GM18861 (cell line): ENCODE measurements around the gene CUEDC2.

Experiments used
- ATAC-seq: cut with Tn5 transposase; IDR thresholded peaks from one replicate; pipeline ENCODE4 v1.9.1; 2021; ENCODE audit not compliant: unreplicated experiment

The CUEDC2 gene

DNA sequence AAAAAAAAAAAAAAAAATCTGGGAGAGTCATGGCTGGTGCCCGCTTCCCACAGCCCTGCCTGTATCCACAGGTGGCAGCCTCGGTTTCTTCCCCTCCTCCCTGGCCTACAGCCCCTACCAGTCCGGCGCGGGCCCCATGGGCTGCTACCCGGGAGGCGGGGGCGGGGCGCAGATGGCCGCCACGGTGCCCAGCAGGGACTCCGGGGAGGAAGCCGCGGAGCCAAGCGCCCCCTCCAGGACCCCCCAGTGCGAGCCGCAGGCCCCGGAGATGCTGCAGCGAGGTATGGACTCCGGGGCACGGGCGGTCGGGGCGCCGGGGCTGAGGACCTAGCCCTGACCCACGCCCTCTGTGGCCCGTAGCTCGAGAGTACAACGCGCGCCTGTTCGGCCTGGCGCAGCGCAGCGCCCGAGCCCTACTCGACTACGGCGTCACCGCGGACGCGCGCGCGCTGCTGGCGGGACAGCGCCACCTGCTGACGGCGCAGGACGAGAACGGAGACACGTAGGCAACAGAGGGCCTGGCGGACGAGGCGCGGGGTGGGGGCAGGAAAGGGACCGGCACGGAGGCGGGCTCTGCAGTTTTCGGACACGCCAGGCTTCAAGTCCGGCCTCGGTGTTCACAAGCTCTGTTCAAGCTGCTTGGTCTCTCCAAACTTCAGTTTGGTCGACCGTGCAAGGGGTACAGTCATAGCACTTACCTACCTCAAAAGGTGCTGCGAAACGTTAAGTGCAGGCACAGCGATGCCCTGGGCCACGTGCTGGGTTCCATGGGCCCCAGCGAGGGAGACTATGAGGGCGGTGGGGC is 33.0 kb downstream of the CUEDC2 start:
- ATAC-seq, result peak; percentile 34

- ATAC-seq, result no peak
These were observed 34.0 kb downstream of the CUEDC2 start for GRCh38 chr10:102398172-102399020.

DNA sequence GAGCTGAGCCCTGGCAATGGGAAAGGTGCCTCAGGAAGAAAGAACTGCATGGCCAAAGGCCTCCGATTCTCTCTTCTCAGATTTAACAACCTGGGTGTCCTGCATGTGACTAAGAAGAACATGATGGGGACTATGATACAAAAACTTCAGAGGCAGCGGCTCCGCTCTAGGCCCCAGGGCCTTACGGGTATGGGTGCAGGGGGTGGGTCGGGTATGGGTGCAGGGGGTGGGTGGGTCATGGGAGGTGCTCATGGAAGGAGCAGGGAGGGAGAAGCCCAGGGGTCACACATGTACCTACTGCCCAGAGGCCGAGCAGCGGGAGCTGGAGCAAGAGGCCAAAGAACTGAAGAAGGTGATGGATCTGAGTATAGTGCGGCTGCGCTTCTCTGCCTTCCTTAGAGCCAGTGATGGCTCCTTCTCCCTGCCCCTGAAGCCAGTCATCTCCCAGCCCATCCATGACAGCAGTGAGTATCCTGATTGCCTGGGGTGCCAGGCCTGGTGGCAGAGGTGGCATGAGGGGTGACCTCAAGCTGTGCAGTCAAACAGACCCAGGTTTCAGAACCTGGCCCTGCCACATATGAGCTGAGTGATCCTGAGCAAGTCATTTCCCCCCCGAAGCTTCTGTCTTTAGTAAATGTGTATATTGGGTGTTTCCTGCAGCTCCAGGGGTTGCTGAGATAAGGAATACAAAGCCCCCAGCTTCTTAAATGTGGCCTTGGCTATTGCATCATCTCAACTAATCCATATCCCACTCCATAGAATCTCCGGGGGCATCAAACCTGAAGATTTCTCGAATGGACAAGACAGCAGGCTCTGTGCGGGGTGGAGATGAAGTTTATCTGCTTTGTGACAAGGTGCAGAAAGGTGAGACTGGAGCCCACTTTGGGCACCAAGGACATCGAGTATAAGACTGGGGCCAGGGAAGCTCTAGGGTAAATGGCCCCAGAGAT is 34.9 kb downstream of the CUEDC2 start:
- no peak for ATAC-seq

GRCh38 chr10:102396730-102397151 is 35.6 kb downstream of the CUEDC2 start:
- ATAC-seq, result no peak

- no peak for ATAC-seq
These were observed 36.1 kb downstream of the CUEDC2 start for GRCh38 chr10:102396317-102396650.

DNA sequence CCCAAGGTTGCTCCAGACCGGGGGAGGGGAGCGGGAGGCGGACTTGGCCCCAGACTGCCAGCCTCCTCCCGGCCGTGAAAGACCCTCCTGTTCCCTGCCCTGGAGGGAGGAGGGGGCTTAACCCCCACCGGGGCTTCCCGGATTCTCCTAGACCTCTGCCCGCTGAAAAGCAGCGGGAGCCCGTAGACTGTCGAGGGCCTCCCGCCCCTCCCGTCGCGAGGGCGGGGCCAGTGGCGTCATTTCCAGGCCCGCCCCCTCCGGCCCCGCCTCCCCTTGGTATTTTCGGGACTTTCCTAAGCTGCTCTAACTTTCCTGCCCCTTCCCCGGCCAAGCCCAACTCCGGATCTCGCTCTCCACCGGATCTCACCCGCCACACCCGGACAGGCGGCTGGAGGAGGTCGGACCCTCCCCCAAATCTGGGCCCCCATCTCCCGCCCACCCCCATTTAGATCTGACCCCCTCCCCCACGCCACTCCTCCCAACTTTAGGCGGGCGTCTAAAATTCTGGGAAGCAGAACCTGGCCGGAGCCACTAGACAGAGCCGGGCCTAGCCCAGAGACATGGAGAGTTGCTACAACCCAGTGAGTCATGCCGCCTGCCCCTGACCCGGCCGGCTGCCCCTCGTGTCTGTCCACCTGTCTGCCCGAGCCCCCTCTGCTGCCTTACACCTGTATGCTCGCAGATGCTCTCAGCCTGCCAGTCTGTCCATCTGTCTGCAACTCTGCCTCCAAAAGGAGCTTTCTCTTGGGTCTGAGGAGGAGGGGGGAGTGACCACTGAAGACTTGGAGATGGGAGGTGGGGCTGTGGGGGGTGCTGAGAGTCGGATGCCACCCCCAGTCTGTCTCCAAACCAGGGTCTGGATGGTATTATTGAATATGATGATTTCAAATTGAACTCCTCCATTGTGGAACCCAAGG is 36.7 kb downstream of the CUEDC2 start, which contains the start of gene NFKB2:
TSS of gene NFKB2 (plus strand) at position 306 of the 917 bp plus-strand sequence. CDS start at position 561, 255 bp downstream.
- no peak for ATAC-seq

- no peak for ATAC-seq
These were observed 37.5 kb downstream of the CUEDC2 start for GRCh38 chr10:102394801-102395399.

GRCh38 chr10:102394079-102394800 is 38.1 kb downstream of the CUEDC2 start:
- peak; percentile 77 for ATAC-seq

DNA sequence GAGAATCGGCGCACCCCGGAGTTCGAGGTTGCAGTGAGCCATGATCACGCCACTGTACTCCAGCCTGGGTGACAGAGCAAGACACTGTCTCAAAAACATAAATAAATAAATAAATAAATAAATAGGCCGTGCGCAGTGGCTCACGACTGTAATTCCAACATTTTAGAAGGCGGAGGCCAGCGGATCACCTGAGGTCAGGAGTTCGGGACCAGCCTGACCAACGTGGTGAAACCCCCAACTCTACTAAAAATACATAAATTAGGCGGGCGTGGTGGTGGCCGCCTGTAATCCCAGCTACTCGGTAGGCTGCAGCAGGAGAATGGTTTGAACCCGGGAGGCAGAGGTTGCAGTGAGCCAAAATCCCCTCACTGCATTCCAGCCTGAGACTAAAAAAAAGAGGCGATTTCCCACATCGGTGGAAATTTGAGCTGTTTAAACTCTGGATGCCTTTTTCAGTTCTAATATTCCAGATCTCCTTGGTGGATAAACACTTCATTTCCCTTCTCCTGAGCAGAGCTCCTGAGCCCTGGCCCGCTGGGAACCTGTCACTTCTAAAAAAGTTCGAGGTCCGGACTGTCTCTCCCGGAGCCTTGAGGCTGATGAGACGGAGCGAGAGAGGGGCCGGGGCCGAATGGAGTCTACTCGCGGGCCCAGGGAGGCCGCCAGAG is 38.8 kb downstream of the CUEDC2 start:
- ATAC-seq, result no peak

- no peak for ATAC-seq
These were observed 40.1 kb downstream of the CUEDC2 start for GRCh38 chr10:102392306-102392705.

DNA sequence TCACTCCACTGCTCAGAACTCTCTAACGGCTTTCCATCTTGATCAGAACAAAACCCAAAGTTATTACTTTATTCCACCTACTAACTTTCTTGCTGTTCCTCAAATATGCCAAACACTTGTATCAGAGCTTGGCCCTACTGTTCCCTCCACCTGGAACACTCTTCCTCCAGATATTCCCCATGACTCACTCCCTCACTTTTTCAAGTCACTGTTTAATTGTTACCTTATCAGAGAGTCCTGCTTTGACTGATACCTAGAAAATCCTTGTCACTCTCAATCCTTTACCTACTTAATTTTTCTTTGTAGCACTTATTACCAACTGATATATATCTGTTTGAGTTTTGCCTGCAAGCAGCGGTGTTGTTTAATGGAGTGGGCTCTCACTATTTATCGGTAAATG is 42.5 kb downstream of the CUEDC2 start:
- ATAC-seq, result no peak

DNA sequence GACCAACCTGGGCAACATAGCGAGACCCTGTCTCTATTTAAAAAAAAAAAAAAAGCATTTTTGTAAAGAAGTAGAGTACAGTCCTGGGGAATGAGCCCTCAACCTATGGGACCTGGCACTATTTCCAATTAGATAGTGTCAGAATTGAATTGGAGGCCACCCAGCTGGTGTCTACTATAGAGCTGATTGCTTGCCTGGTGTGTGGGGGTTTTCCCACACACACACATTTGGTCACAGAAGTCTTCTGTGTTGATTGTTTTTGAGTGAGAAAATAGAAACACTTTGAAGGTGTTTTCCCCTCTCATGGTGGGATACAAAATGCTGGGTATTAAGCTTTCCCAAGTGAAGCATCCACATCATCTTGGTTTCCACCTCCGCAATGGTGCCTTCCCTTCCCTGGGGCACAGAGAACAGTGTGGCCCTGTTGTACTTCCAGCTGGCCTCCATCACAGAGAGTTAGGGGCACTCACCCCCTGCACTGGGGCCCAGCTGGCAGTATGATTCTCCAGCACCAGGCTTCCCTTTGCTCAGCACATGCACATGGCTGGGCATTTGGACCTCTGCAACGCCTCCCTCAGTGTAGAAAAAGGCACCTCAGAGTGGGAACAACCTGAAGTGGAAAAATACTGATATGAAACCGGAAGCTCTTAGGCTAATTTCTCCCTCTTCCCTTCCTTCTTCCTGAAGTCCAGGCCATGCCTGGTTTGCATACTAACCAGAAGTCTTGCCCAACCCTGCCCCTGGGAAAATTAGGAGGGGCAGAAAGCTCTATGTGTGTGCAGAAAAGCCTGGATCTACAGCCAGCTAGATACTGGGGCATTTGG is 47.6 kb downstream of the CUEDC2 start:
- no peak for ATAC-seq

- ATAC-seq, result no peak
These were observed 48.3 kb downstream of the CUEDC2 start for GRCh38 chr10:102384053-102384452.

- no peak for ATAC-seq
These were observed 49.5 kb downstream of the CUEDC2 start for GRCh38 chr10:102382871-102383270.

DNA sequence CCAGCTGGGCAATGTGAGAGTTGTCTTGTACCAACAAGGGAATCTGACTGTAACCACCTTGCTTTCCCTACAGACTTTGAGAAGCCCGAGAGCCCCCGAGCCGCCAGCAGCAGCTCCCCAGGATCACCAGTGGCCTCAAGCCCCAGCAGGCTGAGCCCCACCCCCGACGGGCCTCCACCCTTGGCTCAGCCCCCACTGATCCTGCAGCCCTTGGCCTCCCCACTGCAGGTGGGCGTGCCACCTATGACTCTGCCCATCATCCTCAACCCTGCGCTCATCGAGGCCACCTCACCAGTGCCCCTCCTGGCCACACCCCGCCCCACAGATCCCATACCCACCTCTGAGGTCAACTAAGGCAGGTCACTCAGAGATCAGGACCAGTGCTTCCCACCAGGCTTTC is 50.4 kb downstream of the CUEDC2 start:
- no peak for ATAC-seq

- no peak for ATAC-seq
These were observed 53.0 kb downstream of the CUEDC2 start for GRCh38 chr10:102379383-102379782.

- no peak for ATAC-seq
These were observed 55.5 kb downstream of the CUEDC2 start for GRCh38 chr10:102376901-102377300.
